PC-3 (cell line): ENCODE data around the gene PHC2. TPM values are rescaled to one million over a fixed set of nuclear protein-coding genes. Genes with fewer than 3 reads are reported as not detected.

Experiments
- ATAC-seq: fragments of 200-7000 bp; cut with Tn5 transposase; 2 replicates; pipeline ENCODE4 v1.9.1; 2020; ENCODE audit warnings: mild to moderate bottlenecking, moderate library complexity
- BruUV-seq: library from RNA; stranded (reverse); fragments of 400-500 nt; replicated peaks from 2 replicates; lab custom pipeline; 2021; lab: Mats Ljungman, UMichigan
- CTCF ChIA-PET: fragments of 300-600 bp; sonication (Branson Sonifier 250); formaldehyde crosslinking; loops from one replicate; lab custom pipeline; 2022; ENCODE audit warnings: antibody characterized with exemption; lab: Charles Lee
- POLR2A ChIA-PET: fragments of 300-600 bp; sonication (Branson Sonifier 250); formaldehyde crosslinking; loops from one replicate; lab custom pipeline; 2022; ENCODE audit warnings: antibody characterized with exemption; ENCODE audit not compliant: unreplicated experiment; lab: Charles Lee
- DNase-seq: peaks from one replicate; pipeline ENCODE4 v3.0.0-alpha.2; 2015
- H2AFZ ChIP-seq: fragments of 300-600 bp; sonication (generic); 2 replicates; pipeline ENCODE4 v1.6.0; 2016; ENCODE audit warnings: antibody characterized with exemption, low read length
- H3F3A ChIP-seq: fragments of 300-600 bp; sonication (generic); one replicate; pipeline ENCODE4 v1.6.0; 2017; ENCODE audit warnings: antibody characterized with exemption, low read length, control low read depth, mild to moderate bottlenecking; ENCODE audit not compliant: unreplicated experiment
- H3K27ac ChIP-seq: fragments of 300-600 bp; sonication (generic); 2 replicates; pipeline ENCODE4 v1.5.1; 2016; ENCODE audit warnings: mild to moderate bottlenecking, low read length
- H3K27me3 ChIP-seq: fragments of 300-600 bp; sonication (generic); 2 replicates; pipeline ENCODE4 v1.6.1; 2016; ENCODE audit warnings: low read length, mixed read lengths
- H3K36me3 ChIP-seq: fragments of 300-600 bp; sonication (generic); 2 replicates; pipeline ENCODE4 v1.6.1; 2016; ENCODE audit warnings: low read depth, mixed run types, low read length, mixed read lengths
- H3K4me1 ChIP-seq: fragments of 300-600 bp; sonication (generic); 2 replicates; pipeline ENCODE4 v1.5.1; 2016; ENCODE audit warnings: low read length; ENCODE audit not compliant: insufficient read depth
- H3K4me2 ChIP-seq: fragments of 300-600 bp; sonication (generic); 2 replicates; pipeline ENCODE4 v1.6.0; 2016; ENCODE audit warnings: low read length
- H3K4me3 ChIP-seq: fragments of 300-600 bp; sonication (generic); 2 replicates; pipeline ENCODE4 v1.5.1; 2016; ENCODE audit warnings: mild to moderate bottlenecking, low read length, mixed read lengths
- H3K79me2 ChIP-seq: fragments of 300-600 bp; sonication (generic); 2 replicates; pipeline ENCODE4 v1.6.1; 2017; ENCODE audit warnings: low read length, mixed read lengths
- H3K9ac ChIP-seq: fragments of 300-600 bp; sonication (generic); 2 replicates; pipeline ENCODE4 v1.6.0; 2016; ENCODE audit warnings: mild to moderate bottlenecking, low read length
- H3K9me2 ChIP-seq: fragments of 300-600 bp; sonication (generic); replicated peaks from 2 replicates; pipeline ENCODE4 v1.6.1; 2016; ENCODE audit warnings: mixed run types, low read length, mixed read lengths
- H3K9me3 ChIP-seq: fragments of 300-600 bp; sonication (generic); 2 replicates; pipeline ENCODE4 v1.6.1; 2016; ENCODE audit warnings: low read length, mixed read lengths
- H4K20me1 ChIP-seq: fragments of 300-600 bp; sonication (generic); 2 replicates; pipeline ENCODE4 v1.6.1; 2016; ENCODE audit warnings: low read length, mixed read lengths
- EZH2 ChIP-seq: fragments of 300-600 bp; sonication (generic); IDR thresholded peaks from one replicate; pipeline ENCODE4 v1.6.1; 2017; ENCODE audit warnings: antibody characterized with exemption, mild to moderate bottlenecking, low read length; ENCODE audit not compliant: unreplicated experiment
- EZH2phosphoT487 ChIP-seq: fragments of 300-600 bp; sonication (generic); IDR thresholded peaks from 2 replicates; pipeline ENCODE4 v1.6.1; 2018; ENCODE audit warnings: mild to moderate bottlenecking, antibody characterized with exemption, low read length, borderline replicate concordance
- intact Hi-C: fragments of 100-400 bp; cut with micrococcal nuclease; formaldehyde crosslinking; loops from 2 replicates; pipeline ENCODE4 v1.9.0; 2023
- total RNA-seq: library from RNA; depleted of rRNA; stranded (reverse); fragments of >200 nt; gene quantifications from 2 replicates; pipeline ENCODE4 v1.2.3, GENCODE V29; 2014
- TF ChIP-seq, protein P1 (sequence below): fragments of 300-600 bp; sonication (generic); conservative IDR thresholded peaks from 2 replicates; pipeline ENCODE4 v1.5.1; 2017; ENCODE audit warnings: antibody characterized with exemption, low read depth, mild to moderate bottlenecking, low read length

Gene PHC2
- total RNA-seq, 1 experiment from 2014 or later: 134 TPM

- intact Hi-C loops: no loop called here
- Histone ChIP-seq H3K27me3 (no peaks in the 10 kb centered on the region), H3K27ac (no peak overlapping the region), H3K4me3 (no peak overlapping the region), H2AFZ (no peak overlapping the region), H3K9ac (no peak overlapping the region), H3K9me2 (no peaks in the 10 kb centered on the region), H3F3A (peaks cover 4% of the 10 kb centered on the region), H3K4me2 (no peak overlapping the region), H3K36me3 (no peaks in the 10 kb centered on the region), H3K9me3 (no peaks in the 10 kb centered on the region), H3K4me1 (peaks cover 39% of the 10 kb centered on the region), H3K79me2 (no peaks in the 10 kb centered on the region), H4K20me1 (no peaks in the 10 kb centered on the region)
- BruUV-seq: no TSS peak
- DNase-seq (no peak), ATAC-seq (no peak)
- CTCF ChIA-PET: no interaction called here
- POLR2A ChIA-PET: no interaction called here
- TF ChIP-seq EZH2 (no peak), EZH2phosphoT487 (no peak)
- TF ChIP-seq, protein P1, sequence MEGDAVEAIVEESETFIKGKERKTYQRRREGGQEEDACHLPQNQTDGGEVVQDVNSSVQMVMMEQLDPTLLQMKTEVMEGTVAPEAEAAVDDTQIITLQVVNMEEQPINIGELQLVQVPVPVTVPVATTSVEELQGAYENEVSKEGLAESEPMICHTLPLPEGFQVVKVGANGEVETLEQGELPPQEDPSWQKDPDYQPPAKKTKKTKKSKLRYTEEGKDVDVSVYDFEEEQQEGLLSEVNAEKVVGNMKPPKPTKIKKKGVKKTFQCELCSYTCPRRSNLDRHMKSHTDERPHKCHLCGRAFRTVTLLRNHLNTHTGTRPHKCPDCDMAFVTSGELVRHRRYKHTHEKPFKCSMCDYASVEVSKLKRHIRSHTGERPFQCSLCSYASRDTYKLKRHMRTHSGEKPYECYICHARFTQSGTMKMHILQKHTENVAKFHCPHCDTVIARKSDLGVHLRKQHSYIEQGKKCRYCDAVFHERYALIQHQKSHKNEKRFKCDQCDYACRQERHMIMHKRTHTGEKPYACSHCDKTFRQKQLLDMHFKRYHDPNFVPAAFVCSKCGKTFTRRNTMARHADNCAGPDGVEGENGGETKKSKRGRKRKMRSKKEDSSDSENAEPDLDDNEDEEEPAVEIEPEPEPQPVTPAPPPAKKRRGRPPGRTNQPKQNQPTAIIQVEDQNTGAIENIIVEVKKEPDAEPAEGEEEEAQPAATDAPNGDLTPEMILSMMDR: no peak
These were observed 10.3 kb upstream of the PHC2 start for GRCh38 chr1:33441088-33441745.

DNA sequence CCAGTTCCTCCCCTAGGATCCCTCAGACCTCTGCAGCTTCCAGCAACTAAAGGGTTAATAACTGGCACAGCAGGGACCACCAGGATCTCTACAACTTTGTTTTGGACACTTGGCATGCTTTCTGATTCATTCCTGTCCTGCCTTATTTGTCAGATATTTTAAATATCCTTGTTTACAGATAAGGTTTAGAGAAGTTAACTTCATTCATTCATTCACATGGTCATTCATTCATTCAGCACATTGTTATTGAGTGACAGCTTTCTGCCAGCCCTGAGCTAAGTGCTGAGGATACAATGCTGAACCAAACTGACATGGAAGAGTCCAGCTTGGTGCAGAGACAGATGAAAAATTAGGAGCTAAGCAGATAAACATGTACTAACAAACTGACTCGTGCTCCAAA, 8.8 kb upstream of the PHC2 start:
- no peaks in the 10 kb centered on the region for H3K9me2 ChIP-seq
- no peaks in the 10 kb centered on the region for H3K79me2 ChIP-seq
- H3K4me1 ChIP-seq: peaks cover 45% of the 10 kb centered on the region
- BruUV-seq: no TSS peak
- DNase-seq (no peak), ATAC-seq (no peak)
- H4K20me1 ChIP-seq: no peaks in the 10 kb centered on the region
- no peaks in the 10 kb centered on the region for H3K9me3 ChIP-seq
- no peak overlapping the region for H3K4me2 ChIP-seq
- ChIA-PET POLR2A (no interaction called here), CTCF (no interaction called here)
- H2AFZ ChIP-seq: no peak overlapping the region
- no peaks in the 10 kb centered on the region for H3K36me3 ChIP-seq
- TF ChIP-seq, protein P1: no peak
- TF ChIP-seq EZH2phosphoT487 (no peak), EZH2 (no peak)
- no peak overlapping the region for H3K27ac ChIP-seq
- intact Hi-C loops: no loop called here
- no peak overlapping the region for H3K9ac ChIP-seq
- no peak overlapping the region for H3K4me3 ChIP-seq
- no peaks in the 10 kb centered on the region for H3K27me3 ChIP-seq
- H3F3A ChIP-seq: peaks cover 4% of the 10 kb centered on the region

DNA sequence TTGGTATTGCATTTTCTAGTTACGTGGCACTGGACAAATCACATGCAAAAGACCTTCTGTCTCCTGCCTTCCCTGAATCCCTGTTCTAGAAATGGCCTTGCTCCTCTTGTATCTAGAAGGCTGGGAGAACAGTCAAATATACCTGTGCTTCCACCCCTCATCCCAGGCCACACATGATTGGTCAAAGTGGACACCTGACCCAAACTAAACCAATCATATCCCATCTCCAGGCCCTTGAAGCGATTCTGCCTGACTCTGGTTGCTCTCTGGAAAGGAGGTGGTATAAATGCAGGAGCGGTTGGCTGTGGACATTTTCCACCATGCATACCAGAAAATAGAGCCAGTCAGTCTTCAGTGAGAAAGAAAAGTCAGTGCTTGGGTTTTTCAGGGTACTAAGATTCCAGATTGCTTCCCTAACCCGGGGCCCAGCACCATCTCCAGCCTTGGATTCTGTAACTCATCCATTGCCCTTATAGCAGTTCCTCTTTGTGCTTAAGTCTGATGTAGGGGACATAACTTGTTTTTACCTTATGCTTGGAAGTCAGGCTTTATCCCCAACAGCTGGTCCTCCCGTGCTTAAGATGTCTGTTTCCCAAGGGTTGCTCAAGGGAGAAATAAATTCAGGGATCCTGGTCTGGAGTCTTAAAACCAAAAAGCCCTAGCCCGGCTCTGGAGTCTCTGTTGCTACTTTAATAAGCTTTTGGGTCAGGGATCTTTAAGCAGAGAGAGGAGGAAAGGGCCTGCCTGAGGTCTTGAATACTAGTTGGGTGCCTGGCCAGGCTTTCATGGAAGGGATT, 7.7 kb upstream of the PHC2 start:
- Histone ChIP-seq H3K36me3 (no peaks in the 10 kb centered on the region), H4K20me1 (no peaks in the 10 kb centered on the region), H2AFZ (no peak overlapping the region), H3K27ac (no peak overlapping the region), H3K9me3 (no peaks in the 10 kb centered on the region), H3K9ac (no peak overlapping the region), H3K4me3 (no peak overlapping the region), H3F3A (peaks cover 4% of the 10 kb centered on the region), H3K9me2 (no peaks in the 10 kb centered on the region), H3K4me2 (no peak overlapping the region), H3K4me1 (peaks cover 48% of the 10 kb centered on the region), H3K79me2 (no peaks in the 10 kb centered on the region), H3K27me3 (no peaks in the 10 kb centered on the region)
- BruUV-seq: no TSS peak
- TF ChIP-seq EZH2phosphoT487 (no peak), EZH2 (no peak)
- TF ChIP-seq, protein P1: no peak
- CTCF ChIA-PET: no interaction called here
- ATAC-seq (no peak), DNase-seq (no peak)
- POLR2A ChIA-PET: no interaction called here
- intact Hi-C loops: no loop called here
